ENCODE data around the gene ATG10.
"Not testable (repeated sequence)": the region's sequence is repeated elsewhere in the genome, so short reads cannot be mapped to it uniquely, and the experiment has no call there.

ATG10 gene

GRCh38 chr5:82010696-82011095, 38.9 kb downstream of the ATG10 start:
- no peak for DNase-seq
- no peaks in the 10 kb centered on the region for H3K27me3 ChIP-seq (replicated peaks)
- H3K36me3 ChIP-seq (replicated peaks): no peaks in the 10 kb centered on the region
- TF ChIP-seq, protein P1, sequence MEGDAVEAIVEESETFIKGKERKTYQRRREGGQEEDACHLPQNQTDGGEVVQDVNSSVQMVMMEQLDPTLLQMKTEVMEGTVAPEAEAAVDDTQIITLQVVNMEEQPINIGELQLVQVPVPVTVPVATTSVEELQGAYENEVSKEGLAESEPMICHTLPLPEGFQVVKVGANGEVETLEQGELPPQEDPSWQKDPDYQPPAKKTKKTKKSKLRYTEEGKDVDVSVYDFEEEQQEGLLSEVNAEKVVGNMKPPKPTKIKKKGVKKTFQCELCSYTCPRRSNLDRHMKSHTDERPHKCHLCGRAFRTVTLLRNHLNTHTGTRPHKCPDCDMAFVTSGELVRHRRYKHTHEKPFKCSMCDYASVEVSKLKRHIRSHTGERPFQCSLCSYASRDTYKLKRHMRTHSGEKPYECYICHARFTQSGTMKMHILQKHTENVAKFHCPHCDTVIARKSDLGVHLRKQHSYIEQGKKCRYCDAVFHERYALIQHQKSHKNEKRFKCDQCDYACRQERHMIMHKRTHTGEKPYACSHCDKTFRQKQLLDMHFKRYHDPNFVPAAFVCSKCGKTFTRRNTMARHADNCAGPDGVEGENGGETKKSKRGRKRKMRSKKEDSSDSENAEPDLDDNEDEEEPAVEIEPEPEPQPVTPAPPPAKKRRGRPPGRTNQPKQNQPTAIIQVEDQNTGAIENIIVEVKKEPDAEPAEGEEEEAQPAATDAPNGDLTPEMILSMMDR (IDR thresholded peaks at IDR 0.05; ENCODE audit: low read depth, low read length, missing control alignments): no peak
- no peak overlapping the region for H3K27ac ChIP-seq
- H3K4me3 ChIP-seq (ENCODE audit: low read depth, low read length): no peak overlapping the region
- in situ Hi-C loops (cut with HindIII; ENCODE audit: low pct_ligation_motif_present, low sequenced_read_pairs): no loop called here

DNA sequence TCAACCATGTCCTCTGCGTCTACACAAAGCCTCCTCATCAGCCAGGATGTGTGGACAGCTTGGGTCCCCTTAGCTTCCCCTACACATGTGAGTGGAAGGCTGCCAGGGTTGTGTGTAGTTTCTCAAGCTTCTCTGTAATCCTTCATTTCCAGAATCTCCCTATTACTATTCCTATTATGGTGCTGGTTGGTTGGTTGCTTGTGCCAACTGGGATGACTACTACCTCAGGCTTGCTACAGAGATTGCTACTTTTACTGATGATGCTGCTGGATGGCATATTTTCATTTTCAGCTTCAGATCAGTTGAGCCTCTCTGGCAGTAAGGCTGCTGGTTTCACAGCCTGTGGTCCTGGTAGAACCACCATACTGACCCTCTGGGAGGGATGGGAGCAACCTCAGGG, 39.9 kb downstream of the ATG10 start:
- TF ChIP-seq, protein P1 (IDR thresholded peaks at IDR 0.05; ENCODE audit: low read depth, low read length, missing control alignments): no peak
- Histone ChIP-seq H3K36me3 (replicated peaks) (no peaks in the 10 kb centered on the region), H3K4me3 (ENCODE audit: low read depth, low read length) (no peak overlapping the region), H3K27me3 (replicated peaks) (no peaks in the 10 kb centered on the region), H3K27ac (no peak overlapping the region)
- DNase-seq: no peak
- in situ Hi-C loops (cut with HindIII; ENCODE audit: low pct_ligation_motif_present, low sequenced_read_pairs): no loop called here

- H3K27me3 ChIP-seq (replicated peaks); H3K27ac ChIP-seq; H3K4me3 ChIP-seq (ENCODE audit: low read depth, low read length); DNase-seq; in situ Hi-C loops (cut with HindIII; ENCODE audit: low pct_ligation_motif_present, low sequenced_read_pairs); H3K36me3 ChIP-seq (replicated peaks): not testable (repeated sequence)
Measured at GRCh38 chr5:82014644-82015043, 42.8 kb downstream of the ATG10 start.

DNA sequence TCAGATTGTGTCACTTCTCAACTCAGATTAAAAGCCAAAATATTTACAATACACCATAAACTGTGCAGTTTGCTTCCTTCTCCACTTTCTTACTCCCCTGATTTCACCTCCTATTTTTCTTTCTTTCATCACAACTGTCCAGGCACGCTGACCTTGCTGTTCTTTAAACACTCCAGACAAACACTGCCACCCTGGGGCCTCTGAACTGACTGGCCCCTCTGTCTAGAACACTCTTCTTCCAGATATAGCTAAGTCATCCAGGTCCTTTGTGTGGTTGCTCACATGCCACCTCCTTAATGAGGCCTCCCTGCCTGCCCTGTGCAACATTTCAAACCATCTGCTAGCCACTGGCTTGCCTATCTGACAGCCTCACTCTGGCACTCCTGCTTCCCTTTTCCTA, 46.6 kb downstream of the ATG10 start:
- TF ChIP-seq, protein P1 (IDR thresholded peaks at IDR 0.05; ENCODE audit: low read depth, low read length, missing control alignments): no peak
- in situ Hi-C loops (cut with HindIII; ENCODE audit: low pct_ligation_motif_present, low sequenced_read_pairs): no loop called here
- no peak for DNase-seq
- H3K27ac ChIP-seq: no peak overlapping the region
- H3K4me3 ChIP-seq (ENCODE audit: low read depth, low read length): no peak overlapping the region
- no peaks in the 10 kb centered on the region for H3K36me3 ChIP-seq (replicated peaks)
- no peaks in the 10 kb centered on the region for H3K27me3 ChIP-seq (replicated peaks)

GRCh38 chr5:82019342-82020138, 47.7 kb downstream of the ATG10 start:
- Histone ChIP-seq H3K36me3 (replicated peaks) (no peaks in the 10 kb centered on the region), H3K27me3 (replicated peaks) (no peaks in the 10 kb centered on the region), H3K4me3 (ENCODE audit: low read depth, low read length) (no peak overlapping the region), H3K27ac (no peak overlapping the region)
- no peak for DNase-seq
- TF ChIP-seq, protein P1 (IDR thresholded peaks at IDR 0.05; ENCODE audit: low read depth, low read length, missing control alignments): no peak
- in situ Hi-C loops (cut with HindIII; ENCODE audit: low pct_ligation_motif_present, low sequenced_read_pairs): no loop called here

DNA sequence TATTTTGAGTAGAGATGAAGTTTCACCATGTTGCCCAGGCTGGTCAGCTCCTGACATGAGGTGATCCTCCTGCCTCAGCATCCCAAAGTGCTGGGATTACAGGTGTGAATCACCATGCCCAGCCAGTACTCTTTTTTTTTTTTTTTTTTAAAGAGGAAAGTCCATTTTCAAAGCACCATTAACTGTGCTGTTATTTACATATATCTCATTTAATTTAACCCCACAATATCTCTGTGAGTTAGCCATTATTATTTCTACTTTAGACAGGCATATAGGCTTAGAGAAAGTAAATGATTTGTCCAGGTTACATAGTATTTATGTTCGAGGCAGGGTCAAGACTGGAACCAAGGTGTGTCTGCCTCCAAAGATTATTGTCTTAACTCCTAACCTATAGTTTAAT, 50.7 kb downstream of the ATG10 start:
- H3K27ac ChIP-seq: no peak overlapping the region
- H3K36me3 ChIP-seq (replicated peaks): no peaks in the 10 kb centered on the region
- in situ Hi-C loops (cut with HindIII; ENCODE audit: low pct_ligation_motif_present, low sequenced_read_pairs): no loop called here
- TF ChIP-seq, protein P1 (IDR thresholded peaks at IDR 0.05; ENCODE audit: low read depth, low read length, missing control alignments): no peak
- H3K27me3 ChIP-seq (replicated peaks): no peaks in the 10 kb centered on the region
- no peak overlapping the region for H3K4me3 ChIP-seq (ENCODE audit: low read depth, low read length)
- no peak for DNase-seq
